Suprapubic skin (tissue), 3 donors: ENCODE results near the gene ZDHHC5.

ENCODE experiments used
- CTCF ChIP-seq, 2 donors: fragments of 200-600 bp in 1 of 2; fragments of 450-650 bp in 1 of 2; sonication (generic) in 1 of 2; IDR thresholded peaks; one replicate each; pipeline ENCODE4 v1.5.1; 2016 to 2019; ENCODE audit warnings: antibody characterized with exemption in 2 of 2, mild to moderate bottlenecking in 1 of 2, moderate library complexity in 1 of 2
- EP300 ChIP-seq: sonication (generic); formaldehyde crosslinking; IDR thresholded peaks from one replicate; pipeline ENCODE4 v1.6.1; 2017; ENCODE audit warnings: antibody characterized with exemption
- POLR2A ChIP-seq, 2 donors: fragments of 450-650 bp; IDR thresholded peaks; one replicate each; pipeline ENCODE4 v1.6.1; 2017; ENCODE audit warnings: antibody characterized with exemption in 2 of 2, mild to moderate bottlenecking in 2 of 2, moderate library complexity in 2 of 2

GRCh38 chr11:57645689-57646085, 22.2 kb upstream of the ZDHHC5 start:
- TF ChIP-seq POLR2A (IDR thresholded peaks at IDR 0.05): no peak
- no peak for TF ChIP-seq CTCF (IDR thresholded peaks at IDR 0.05)
- no peak for TF ChIP-seq EP300
